ENCODE data around the gene ADGRG7. TPM values are rescaled to one million over a fixed set of nuclear protein-coding genes. Genes with fewer than 3 reads are reported as not detected.
A peak's percentile ranks its signal among the peaks of the same experiment; 100 is the strongest.

ADGRG7 gene
- total and polyA plus RNA-seq, 2 of the 13 experiments (the other 11 are each of a cell fraction or from before 2014, with no cell fraction given), result not detected

DNA sequence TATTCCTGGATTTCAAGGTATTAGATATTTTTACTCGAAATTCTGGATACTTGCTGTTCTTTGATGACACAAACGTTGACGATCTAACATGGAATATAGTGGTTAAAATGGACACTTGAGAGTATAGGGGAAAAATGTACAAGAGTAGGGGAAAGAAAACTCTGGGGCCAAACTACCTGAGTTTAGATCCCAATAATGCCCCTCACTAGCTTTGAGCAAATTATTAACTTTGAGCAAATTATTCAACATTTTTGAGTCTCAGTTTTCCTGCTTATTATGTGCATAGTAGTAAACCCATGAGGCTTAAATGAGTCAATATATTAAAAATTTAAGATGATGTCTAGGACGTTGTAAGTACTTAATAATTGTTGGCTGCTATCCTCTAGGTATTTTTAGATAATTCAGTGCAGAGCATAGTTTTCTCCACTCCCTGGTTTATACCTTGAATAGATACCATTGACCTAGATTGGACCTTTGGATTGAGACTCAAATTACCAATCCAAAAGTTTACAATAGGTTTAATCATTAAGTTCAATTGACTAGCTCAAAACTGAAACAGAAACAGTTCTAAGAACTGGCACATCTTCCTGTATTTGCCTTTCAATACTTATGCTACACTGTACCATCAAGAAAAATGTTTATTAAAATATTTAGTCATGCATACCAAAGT lies 4.5 kb downstream of the ADGRG7 start (continued):
- TF ChIP-seq NFIC (IDR thresholded peaks at IDR 0.05; ENCODE audit: low read length) (peak; percentile 50; the same call in 1 of the 2 replicates), TCF7 (IDR thresholded peaks at IDR 0.05; ENCODE audit: low read depth) (no peak), ATF7-NPFF (CRISPR knock-in tag; IDR thresholded peaks at IDR 0.05; ENCODE audit: low read depth) (no peak), ASH2L (IDR thresholded peaks at IDR 0.05; ENCODE audit: insufficient read length, low read depth, low read length) (peak; percentile 77), HNF4A (CRISPR knock-in tag; IDR thresholded peaks at IDR 0.05) (peak; percentile 48), SALL2 (CRISPR knock-in tag; IDR thresholded peaks at IDR 0.05) (no peak), ZSCAN21 (CRISPR knock-in tag; IDR thresholded peaks at IDR 0.05; ENCODE audit: borderline replicate concordance) (no peak), GATA4 (IDR thresholded peaks at IDR 0.05; ENCODE audit: borderline replicate concordance, low read depth) (no peak), ZNF382 (CRISPR knock-in tag; IDR thresholded peaks at IDR 0.05; ENCODE audit: borderline replicate concordance) (no peak), CREB1 (IDR thresholded peaks at IDR 0.05) (no peak), CREB1 (CRISPR knock-in tag; IDR thresholded peaks at IDR 0.05) (no peak), DNMT3B (CRISPR knock-in tag; conservative IDR thresholded peaks at IDR 0.05) (no peak), MZF1 (CRISPR knock-in tag; IDR thresholded peaks at IDR 0.05; ENCODE audit: borderline replicate concordance) (no peak), ZNF850 (CRISPR knock-in tag; conservative IDR thresholded peaks at IDR 0.05) (no peak), ZNF124 (CRISPR knock-in tag; IDR thresholded peaks at IDR 0.05) (no peak), ZNF781 (CRISPR knock-in tag; IDR thresholded peaks at IDR 0.05; ENCODE audit: borderline replicate concordance, not compliant biosample characterization) (no peak), ADNP (CRISPR knock-in tag; IDR thresholded peaks at IDR 0.05) (no peak), ZNF260 (CRISPR knock-in tag; IDR thresholded peaks at IDR 0.05; ENCODE audit: borderline replicate concordance, low read depth) (no peak), NR1H2 (CRISPR knock-in tag; IDR thresholded peaks at IDR 0.05; ENCODE audit: borderline replicate concordance, low read depth) (no peak), SMAD9 (CRISPR knock-in tag; IDR thresholded peaks at IDR 0.05) (no peak), KDM6A (CRISPR knock-in tag; IDR thresholded peaks at IDR 0.05; ENCODE audit: low read depth) (peak; percentile 63)
- TF ChIP-seq, protein P1, sequence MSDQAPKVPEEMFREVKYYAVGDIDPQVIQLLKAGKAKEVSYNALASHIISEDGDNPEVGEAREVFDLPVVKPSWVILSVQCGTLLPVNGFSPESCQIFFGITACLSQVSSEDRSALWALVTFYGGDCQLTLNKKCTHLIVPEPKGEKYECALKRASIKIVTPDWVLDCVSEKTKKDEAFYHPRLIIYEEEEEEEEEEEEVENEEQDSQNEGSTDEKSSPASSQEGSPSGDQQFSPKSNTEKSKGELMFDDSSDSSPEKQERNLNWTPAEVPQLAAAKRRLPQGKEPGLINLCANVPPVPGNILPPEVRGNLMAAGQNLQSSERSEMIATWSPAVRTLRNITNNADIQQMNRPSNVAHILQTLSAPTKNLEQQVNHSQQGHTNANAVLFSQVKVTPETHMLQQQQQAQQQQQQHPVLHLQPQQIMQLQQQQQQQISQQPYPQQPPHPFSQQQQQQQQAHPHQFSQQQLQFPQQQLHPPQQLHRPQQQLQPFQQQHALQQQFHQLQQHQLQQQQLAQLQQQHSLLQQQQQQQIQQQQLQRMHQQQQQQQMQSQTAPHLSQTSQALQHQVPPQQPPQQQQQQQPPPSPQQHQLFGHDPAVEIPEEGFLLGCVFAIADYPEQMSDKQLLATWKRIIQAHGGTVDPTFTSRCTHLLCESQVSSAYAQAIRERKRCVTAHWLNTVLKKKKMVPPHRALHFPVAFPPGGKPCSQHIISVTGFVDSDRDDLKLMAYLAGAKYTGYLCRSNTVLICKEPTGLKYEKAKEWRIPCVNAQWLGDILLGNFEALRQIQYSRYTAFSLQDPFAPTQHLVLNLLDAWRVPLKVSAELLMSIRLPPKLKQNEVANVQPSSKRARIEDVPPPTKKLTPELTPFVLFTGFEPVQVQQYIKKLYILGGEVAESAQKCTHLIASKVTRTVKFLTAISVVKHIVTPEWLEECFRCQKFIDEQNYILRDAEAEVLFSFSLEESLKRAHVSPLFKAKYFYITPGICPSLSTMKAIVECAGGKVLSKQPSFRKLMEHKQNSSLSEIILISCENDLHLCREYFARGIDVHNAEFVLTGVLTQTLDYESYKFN (CRISPR knock-in tag; conservative IDR thresholded peaks at IDR 0.05), result peak; percentile 91
- TF ChIP-seq, protein P2, sequence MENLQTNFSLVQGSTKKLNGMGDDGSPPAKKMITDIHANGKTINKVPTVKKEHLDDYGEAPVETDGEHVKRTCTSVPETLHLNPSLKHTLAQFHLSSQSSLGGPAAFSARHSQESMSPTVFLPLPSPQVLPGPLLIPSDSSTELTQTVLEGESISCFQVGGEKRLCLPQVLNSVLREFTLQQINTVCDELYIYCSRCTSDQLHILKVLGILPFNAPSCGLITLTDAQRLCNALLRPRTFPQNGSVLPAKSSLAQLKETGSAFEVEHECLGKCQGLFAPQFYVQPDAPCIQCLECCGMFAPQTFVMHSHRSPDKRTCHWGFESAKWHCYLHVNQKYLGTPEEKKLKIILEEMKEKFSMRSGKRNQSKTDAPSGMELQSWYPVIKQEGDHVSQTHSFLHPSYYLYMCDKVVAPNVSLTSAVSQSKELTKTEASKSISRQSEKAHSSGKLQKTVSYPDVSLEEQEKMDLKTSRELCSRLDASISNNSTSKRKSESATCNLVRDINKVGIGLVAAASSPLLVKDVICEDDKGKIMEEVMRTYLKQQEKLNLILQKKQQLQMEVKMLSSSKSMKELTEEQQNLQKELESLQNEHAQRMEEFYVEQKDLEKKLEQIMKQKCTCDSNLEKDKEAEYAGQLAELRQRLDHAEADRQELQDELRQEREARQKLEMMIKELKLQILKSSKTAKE (CRISPR knock-in tag; IDR thresholded peaks at IDR 0.05; ENCODE audit: borderline replicate concordance), result no peak
